ENCODE data around the gene SCN9A. TPM values are rescaled to one million over a fixed set of nuclear protein-coding genes. Genes with fewer than 3 reads are reported as not detected.

Gene SCN9A
- under 1 TPM; 0.13 to 0.26 TPM for total RNA-seq

DNA sequence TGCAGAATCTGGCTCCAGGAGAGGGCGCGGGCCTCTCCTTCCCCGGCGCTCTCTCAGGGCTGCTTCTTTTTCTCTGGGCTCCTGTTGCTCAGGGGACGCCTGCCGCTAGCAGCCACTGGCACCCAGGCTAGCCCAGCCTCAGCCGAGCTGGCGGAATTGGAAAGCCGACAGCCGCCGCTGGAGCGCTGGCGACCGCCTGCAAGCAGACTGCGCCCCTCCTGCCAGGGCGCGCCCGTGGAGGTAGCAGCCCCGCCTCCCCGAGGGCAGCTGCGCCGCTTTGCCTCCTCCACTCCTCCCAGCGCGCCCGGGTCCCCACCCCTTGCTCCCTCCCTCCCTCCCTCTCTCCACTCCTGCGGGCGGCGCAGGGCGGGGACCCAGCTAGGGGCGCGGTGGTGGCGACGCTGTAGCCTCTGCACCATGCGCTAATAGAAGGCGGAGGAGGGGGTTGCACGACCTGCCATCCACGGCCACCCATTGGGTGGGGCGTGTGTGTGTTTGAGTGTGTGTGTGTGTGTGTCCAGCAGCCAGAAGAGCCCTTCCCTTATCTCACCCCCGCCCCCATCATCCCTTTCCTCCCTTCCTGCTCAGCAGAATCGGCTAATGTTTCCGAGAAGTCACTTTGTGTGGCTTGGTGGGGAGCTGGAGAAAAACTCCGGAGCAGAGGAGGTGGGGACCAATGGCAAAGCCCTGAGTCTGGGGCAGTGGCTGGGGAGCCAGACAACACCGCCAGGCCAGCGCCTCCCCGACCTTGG, at the start of gene SCN9A:
Gene SCN9A (minus strand): TSS at position 209 of the 752 bp plus-strand sequence. CDS start 64,188 bp downstream, outside the sequence.

Other genes with a start within 250 kb of the SCN9A start
- gene SCN1A, start 247.9 kb downstream of the SCN9A start, total RNA-seq: not detected
- not detected for gene SCN7A, start 118.3 kb upstream of the SCN9A start, total RNA-seq

Data from activated naive CD4-positive, alpha-beta T cell treated with anti-CD3 and anti-CD28 coated beads, Interleukin-2, amount 10 ng/mL, durations not matched to agents 5 hours and 36 hours (primary cell).